ENCODE measurements around the gene BEST3.

Gene BEST3

DNA sequence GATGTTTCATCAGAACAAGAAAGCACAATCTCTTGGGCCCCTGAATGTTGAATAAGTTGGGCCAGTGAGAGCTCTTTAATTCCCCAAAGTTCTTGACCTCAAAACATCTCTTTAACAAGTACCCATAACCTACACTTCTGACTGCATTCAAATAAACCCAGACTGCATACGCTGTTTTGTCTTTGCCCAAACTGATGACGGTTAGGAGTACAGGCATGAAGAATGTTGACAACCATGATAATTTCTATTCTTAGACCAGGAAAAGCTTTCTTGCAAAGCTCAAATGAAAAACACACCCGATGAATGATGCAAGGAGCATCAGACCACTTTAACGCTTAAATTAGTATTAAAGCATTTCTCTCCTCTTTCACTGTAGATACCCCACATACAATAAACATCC is 27.8 kb upstream of the BEST3 start:
- H3K27ac ChIP-seq: no peak overlapping the region
- TF ChIP-seq, protein P1, sequence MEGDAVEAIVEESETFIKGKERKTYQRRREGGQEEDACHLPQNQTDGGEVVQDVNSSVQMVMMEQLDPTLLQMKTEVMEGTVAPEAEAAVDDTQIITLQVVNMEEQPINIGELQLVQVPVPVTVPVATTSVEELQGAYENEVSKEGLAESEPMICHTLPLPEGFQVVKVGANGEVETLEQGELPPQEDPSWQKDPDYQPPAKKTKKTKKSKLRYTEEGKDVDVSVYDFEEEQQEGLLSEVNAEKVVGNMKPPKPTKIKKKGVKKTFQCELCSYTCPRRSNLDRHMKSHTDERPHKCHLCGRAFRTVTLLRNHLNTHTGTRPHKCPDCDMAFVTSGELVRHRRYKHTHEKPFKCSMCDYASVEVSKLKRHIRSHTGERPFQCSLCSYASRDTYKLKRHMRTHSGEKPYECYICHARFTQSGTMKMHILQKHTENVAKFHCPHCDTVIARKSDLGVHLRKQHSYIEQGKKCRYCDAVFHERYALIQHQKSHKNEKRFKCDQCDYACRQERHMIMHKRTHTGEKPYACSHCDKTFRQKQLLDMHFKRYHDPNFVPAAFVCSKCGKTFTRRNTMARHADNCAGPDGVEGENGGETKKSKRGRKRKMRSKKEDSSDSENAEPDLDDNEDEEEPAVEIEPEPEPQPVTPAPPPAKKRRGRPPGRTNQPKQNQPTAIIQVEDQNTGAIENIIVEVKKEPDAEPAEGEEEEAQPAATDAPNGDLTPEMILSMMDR (conservative IDR thresholded peaks at IDR 0.05): no peak

DNA sequence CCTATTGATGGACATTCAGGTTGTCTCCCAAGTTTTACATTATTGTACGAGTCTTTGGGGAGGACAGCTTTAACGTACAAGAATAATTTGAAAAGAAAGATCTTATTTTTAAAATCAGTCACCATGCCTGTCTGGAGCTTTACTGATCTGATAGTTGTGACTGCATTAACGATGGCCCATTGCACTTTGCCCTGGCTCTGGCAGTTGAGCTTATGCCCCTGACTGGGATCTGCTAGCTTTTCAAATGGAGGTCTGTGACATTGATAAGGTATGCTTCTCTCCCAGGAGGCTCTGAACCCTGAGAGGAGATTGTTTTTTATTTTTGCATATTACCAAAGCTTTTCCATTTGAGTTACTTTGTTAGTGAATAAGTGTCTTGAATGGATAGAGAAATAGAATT is 21.6 kb upstream of the BEST3 start:
- TF ChIP-seq, protein P1 (conservative IDR thresholded peaks at IDR 0.05): no peak
- H3K27ac ChIP-seq: no peak overlapping the region

DNA sequence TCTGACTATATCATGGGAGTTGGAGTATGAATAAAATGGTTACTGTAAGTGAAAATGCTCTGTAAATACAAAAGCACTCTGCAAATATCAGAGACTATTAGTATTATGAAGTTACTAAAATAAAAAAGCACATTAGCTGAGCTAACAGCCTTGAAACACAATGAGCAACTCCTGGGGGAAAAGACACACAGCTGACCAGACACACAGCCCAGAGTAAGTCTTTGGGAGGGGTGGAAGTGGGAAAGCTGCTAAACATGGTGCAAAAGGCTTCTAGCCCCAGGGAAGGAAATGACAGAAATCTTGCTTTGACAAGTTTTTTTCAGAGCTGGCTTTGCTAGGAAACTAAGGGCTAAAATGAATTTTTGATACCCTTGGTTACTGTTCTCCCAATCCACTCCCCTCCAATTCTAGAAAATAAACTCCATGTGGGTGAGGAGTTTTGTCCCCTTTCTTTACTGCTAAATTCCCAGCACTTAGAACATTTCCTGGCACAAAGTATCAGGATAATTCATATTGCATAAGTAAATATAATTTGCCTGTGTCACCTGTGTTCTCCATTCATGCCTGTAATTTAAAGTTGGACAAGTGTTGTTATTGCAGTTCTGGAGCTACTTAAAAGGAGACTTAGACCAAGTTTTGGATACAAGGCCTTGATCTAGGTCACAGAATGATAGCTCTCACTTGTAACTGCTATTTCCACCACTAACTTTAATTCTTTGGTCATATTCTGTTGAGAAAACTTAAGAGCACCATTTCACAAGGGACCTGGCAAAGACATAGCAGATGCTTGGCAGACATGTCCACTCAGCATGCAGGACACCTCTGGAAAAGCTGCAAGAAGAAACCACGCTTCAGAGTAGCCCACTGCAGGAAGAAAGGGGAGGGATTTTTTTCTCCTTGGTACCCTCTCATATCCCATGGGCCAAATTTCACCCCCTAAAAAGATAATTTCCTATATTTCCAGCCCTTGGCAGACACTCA is 20.5 kb upstream of the BEST3 start:
- H3K27ac ChIP-seq: peak overlapping the region; percentile 62
- TF ChIP-seq, protein P1 (conservative IDR thresholded peaks at IDR 0.05): no peak

DNA sequence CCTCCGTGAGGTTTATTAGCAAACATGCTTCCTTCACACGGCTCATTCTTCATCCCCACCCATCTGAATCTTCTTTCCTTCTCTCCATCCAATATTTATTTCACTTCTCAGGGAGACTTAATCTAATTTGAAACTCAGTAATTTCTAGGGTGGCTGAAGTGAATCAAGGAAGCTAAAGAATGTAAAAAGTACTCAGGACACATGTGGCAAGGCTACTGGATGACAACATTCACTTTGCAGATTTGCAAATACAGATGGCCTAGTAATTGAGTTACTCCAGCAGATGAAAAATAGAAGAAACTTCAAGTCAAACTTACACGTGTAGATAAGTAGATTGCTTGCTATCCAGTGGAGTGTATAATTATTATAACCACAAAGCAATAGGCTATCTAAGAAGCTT is 15.4 kb upstream of the BEST3 start:
- TF ChIP-seq, protein P1 (conservative IDR thresholded peaks at IDR 0.05): no peak
- no peak overlapping the region for H3K27ac ChIP-seq

DNA sequence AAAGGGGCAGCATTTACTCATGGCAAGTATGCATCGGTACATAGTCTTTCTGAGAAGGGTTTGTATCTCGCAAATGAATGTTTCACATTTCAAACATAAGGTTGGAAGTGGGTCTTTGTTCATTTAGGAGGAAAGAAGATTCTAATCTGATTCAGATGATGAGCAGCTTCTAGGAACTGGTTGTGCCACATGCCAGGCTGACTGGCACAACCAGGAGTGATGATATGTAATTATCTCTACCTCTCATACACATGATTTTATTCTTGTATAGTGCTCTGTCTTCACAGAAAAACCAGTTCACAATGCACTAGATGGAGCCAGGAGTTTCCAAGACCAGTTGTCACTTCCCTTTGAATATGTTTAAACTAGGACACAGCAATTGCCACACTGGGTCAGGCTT is 13.7 kb upstream of the BEST3 start:
- H3K27ac ChIP-seq: peak overlapping the region; percentile 53
- TF ChIP-seq, protein P1 (conservative IDR thresholded peaks at IDR 0.05): no peak

DNA sequence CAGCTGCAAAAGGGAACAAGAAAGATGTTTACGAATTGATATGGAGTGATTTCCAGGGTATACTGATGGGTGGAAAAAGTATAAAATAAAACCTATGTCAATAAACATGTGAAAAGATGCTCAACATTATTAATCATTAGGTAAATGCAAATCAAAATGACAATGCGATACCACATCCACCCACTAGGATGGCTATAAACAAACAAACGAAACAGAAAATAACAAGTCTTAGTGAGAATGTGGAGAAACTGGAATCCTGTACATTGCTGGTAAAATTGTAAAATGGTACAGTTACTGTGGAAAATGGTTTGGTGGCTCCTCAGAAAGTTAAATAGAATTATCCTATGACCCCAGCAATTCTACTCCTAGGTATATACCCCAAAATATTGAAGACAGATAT is 9.5 kb upstream of the BEST3 start:
- TF ChIP-seq, protein P1 (conservative IDR thresholded peaks at IDR 0.05): no peak
- no peak overlapping the region for H3K27ac ChIP-seq

DNA sequence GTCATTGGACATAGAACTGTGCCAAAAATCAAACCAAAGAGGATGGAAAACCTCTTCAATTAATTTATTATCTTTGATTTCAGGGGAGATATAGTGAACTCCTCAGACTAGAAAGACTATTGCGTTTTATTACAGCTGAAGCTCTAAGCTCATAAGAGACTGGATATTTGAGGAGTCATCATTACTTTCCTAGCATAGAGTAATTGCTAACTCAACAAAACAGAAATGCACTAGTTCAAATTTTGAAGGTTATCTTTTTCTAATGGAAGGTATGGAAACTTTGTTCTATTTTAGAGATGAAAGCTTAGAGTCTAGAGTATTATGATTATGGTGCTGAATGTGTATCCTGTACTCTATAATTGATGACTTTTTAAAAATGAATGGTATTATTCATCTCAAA is 5.3 kb upstream of the BEST3 start:
- TF ChIP-seq, protein P1 (conservative IDR thresholded peaks at IDR 0.05): no peak
- H3K27ac ChIP-seq: peak overlapping the region; percentile 98
